ENCODE data around the gene CRYBG1. TPM values are rescaled to one million over a fixed set of nuclear protein-coding genes. Genes with fewer than 3 reads are reported as not detected.

Gene CRYBG1
- total and polyA plus RNA-seq, 10 of the 15 experiments (the other 5 are each of a cell fraction or from before 2014, with no cell fraction given), result 6.5 to 57.0 (median 25.2) TPM

DNA sequence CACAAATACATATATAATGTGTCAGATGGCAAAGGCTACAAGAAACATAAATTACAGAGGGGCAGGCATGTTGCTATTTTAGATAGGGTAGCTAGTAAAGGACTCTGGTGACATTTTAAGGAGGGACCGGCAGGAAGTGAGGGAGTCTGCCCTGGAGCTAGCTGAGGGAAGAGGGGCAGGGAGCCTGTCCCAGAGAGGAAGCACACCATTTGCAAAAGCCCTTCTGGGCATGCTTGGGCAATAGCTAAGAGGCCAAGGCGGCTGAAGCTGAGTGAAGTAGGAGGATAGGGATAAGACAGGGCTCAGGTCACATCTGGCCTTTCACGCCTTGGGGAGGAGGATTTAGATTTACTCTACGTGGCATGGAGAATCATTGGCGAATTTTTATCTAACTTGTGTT is 172.5 kb downstream of the CRYBG1 start:
- POLR2A ChIA-PET, result no interaction called here
- TF ChIP-seq NBN (IDR thresholded peaks at IDR 0.05) (no peak), POLR2AphosphoS5 (IDR thresholded peaks at IDR 0.05; ENCODE audit: low read length) (peak; percentile 54; the same call in 1 of the 2 replicates)
- H3K36me3 ChIP-seq (ENCODE audit: control insufficient read depth in 2 of 2, insufficient read depth in 2 of 2, low read length in 1 of 2), result peaks cover 0 to 33% of the 10 kb centered on the region in 2 experiments
- no peaks in the 10 kb centered on the region for H4K20me1 ChIP-seq (ENCODE audit: control insufficient read depth, insufficient read depth)
- no peak overlapping the region for H3K4me3 ChIP-seq
- H3K79me2 ChIP-seq (ENCODE audit: control insufficient read depth, insufficient read depth, low read length), result peaks cover 8% of the 10 kb centered on the region
- SMC1A ChIA-PET (ENCODE audit: uncharacterized antibody, unreplicated experiment), result interaction anchor here (0.7 to 2.6 kb wide), 5 partner anchors 11 to 27 kb away, joined by 4 to 17 read pairs (median 6); no protein-coding TSS in a partner anchor
- peaks cover 16% of the 10 kb centered on the region for H3K4me1 ChIP-seq (ENCODE audit: control insufficient read depth, insufficient read depth, low read length)
- RAD21 ChIA-PET (ENCODE audit: unreplicated experiment), result interaction anchor here (2.2 kb wide), 1 partner anchor 8 kb away, joined by 10 read pairs; no protein-coding TSS in a partner anchor
- in situ Hi-C loops (cut with MboI), result no loop called here
- no peak for ATAC-seq
- no peak for DNase-seq (ENCODE audit: low read depth, low spot score)
- H3K9me3 ChIP-seq (replicated peaks; ENCODE audit: control insufficient read depth, insufficient read depth, low read length), result no peaks in the 10 kb centered on the region
- CTCF ChIA-PET, result interaction anchor here (1.5 kb wide), 1 partner anchor 21 kb away, joined by 3 read pairs; no protein-coding TSS in a partner anchor
- H2AFZ ChIP-seq (ENCODE audit: control insufficient read depth, low read depth, low read length), result no peak overlapping the region
- H3K9ac ChIP-seq (ENCODE audit: control insufficient read depth, insufficient read depth, low read length), result no peak overlapping the region
- intact Hi-C loops (cut with micrococcal nuclease; ENCODE audit: unreplicated experiment), result no loop called here
- no peak overlapping the region for H3K27ac ChIP-seq (ENCODE audit: control insufficient read depth, insufficient read depth)
- H3K4me2 ChIP-seq (ENCODE audit: control insufficient read depth, insufficient read depth), result no peak overlapping the region; the same call in 1 of the 2 replicates
- no peaks in the 10 kb centered on the region for H3K27me3 ChIP-seq (replicated peaks in 1 of 2; ENCODE audit: control insufficient read depth in 2 of 2, insufficient read depth in 2 of 2, low read length in 1 of 2)
- WGBS (ENCODE audit: insufficient coverage, insufficient replicate concordance, low lambda C conversion rate, missing lambda C conversion rate), result 39% methylated on average over 5 of the region's 5 CpGs
- BruUV-seq (replicated peaks), result no TSS peak
- FAIRE-seq, result no peak

- H3K36me3 ChIP-seq (ENCODE audit: control insufficient read depth in 2 of 2, insufficient read depth in 2 of 2, low read length in 1 of 2), result peaks cover 0 to 36% of the 10 kb centered on the region in 2 experiments
- H3K27me3 ChIP-seq (replicated peaks in 1 of 2; ENCODE audit: control insufficient read depth in 2 of 2, insufficient read depth in 2 of 2, low read length in 1 of 2), result no peaks in the 10 kb centered on the region
- peak overlapping the region; percentile 38; the same call in 1 of the 2 replicates for H3K27ac ChIP-seq (ENCODE audit: control insufficient read depth, insufficient read depth)
- no peak overlapping the region for H3K9ac ChIP-seq (ENCODE audit: control insufficient read depth, insufficient read depth, low read length)
- ATAC-seq (peak; percentile 4; the same call in 2 of the 3 replicates), DNase-seq (ENCODE audit: low read depth, low spot score) (no peak), FAIRE-seq (no peak)
- peaks cover 5% of the 10 kb centered on the region for H3K79me2 ChIP-seq (ENCODE audit: control insufficient read depth, insufficient read depth, low read length)
- ChIA-PET SMC1A (ENCODE audit: uncharacterized antibody, unreplicated experiment) (interaction anchor here (1.0 to 2.6 kb wide), 9 partner anchors 9 to 68 kb away, joined by 3 to 17 read pairs (median 5); no protein-coding TSS in a partner anchor), RAD21 (ENCODE audit: unreplicated experiment) (interaction anchor here (0.7 to 2.2 kb wide), 9 partner anchors 9 to 963 kb away, joined by 3 to 10 read pairs (median 5); no protein-coding TSS in a partner anchor), POLR2A (interaction anchor here (0.6 to 1.5 kb wide), 4 partner anchors 9 to 17 kb away, joined by 3 to 7 read pairs (median 6); no protein-coding TSS in a partner anchor), CTCF (interaction anchor here (0.7 to 1.7 kb wide), 8 partner anchors 10 to 173 kb away, joined by 3 to 5 read pairs (median 4); no protein-coding TSS in a partner anchor)
- H3K4me3 ChIP-seq, result no peak overlapping the region
- in situ Hi-C loops (cut with MboI), result no loop called here
- BruUV-seq (replicated peaks), result no TSS peak
- peaks cover 16% of the 10 kb centered on the region for H3K4me1 ChIP-seq (ENCODE audit: control insufficient read depth, insufficient read depth, low read length)
- H3K4me2 ChIP-seq (ENCODE audit: control insufficient read depth, insufficient read depth), result no peak overlapping the region
- intact Hi-C loops (cut with micrococcal nuclease; ENCODE audit: unreplicated experiment), result no loop called here
- no peak overlapping the region for H2AFZ ChIP-seq (ENCODE audit: control insufficient read depth, low read depth, low read length)
- H4K20me1 ChIP-seq (ENCODE audit: control insufficient read depth, insufficient read depth), result no peaks in the 10 kb centered on the region
- H3K9me3 ChIP-seq (replicated peaks; ENCODE audit: control insufficient read depth, insufficient read depth, low read length), result no peaks in the 10 kb centered on the region
- WGBS (ENCODE audit: insufficient coverage, insufficient replicate concordance, low lambda C conversion rate, missing lambda C conversion rate), result 0% methylated on average over 1 of the region's 1 CpG
- TF ChIP-seq, protein P1, sequence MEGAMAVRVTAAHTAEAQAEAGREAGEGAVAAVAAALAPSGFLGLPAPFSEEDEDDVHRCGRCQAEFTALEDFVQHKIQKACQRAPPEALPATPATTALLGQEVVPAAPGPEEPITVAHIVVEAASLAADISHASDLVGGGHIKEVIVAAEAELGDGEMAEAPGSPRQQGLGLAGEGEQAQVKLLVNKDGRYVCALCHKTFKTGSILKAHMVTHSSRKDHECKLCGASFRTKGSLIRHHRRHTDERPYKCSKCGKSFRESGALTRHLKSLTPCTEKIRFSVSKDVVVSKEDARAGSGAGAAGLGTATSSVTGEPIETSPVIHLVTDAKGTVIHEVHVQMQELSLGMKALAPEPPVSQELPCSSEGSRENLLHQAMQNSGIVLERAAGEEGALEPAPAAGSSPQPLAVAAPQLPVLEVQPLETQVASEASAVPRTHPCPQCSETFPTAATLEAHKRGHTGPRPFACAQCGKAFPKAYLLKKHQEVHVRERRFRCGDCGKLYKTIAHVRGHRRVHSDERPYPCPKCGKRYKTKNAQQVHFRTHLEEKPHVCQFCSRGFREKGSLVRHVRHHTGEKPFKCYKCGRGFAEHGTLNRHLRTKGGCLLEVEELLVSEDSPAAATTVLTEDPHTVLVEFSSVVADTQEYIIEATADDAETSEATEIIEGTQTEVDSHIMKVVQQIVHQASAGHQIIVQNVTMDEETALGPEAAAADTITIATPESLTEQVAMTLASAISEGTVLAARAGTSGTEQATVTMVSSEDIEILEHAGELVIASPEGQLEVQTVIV (IDR thresholded peaks at IDR 0.05; ENCODE audit: borderline replicate concordance, partially characterized antibody), result no peak
- TF ChIP-seq HDGF (IDR thresholded peaks at IDR 0.05), result no peak
- no peak for TF ChIP-seq CBFB (IDR thresholded peaks at IDR 0.05; ENCODE audit: low read depth)
- TF ChIP-seq RFX5 (IDR thresholded peaks at IDR 0.05; ENCODE audit: low read depth, low read length), result no peak
- no peak for TF ChIP-seq NFXL1 (IDR thresholded peaks at IDR 0.05; ENCODE audit: borderline replicate concordance)
- TF ChIP-seq RAD21 (IDR thresholded peaks at IDR 0.05; ENCODE audit: insufficient read depth, low read depth, low read length), result no peak
- TF ChIP-seq ZSCAN29 (IDR thresholded peaks at IDR 0.05), result no peak
- TF ChIP-seq ZNF274 (IDR thresholded peaks at IDR 0.05; ENCODE audit: insufficient read depth, insufficient read length), result no peak
- TF ChIP-seq CHD1 (IDR thresholded peaks at IDR 0.05; ENCODE audit: low read depth, low read length), result no peak
- no peak for TF ChIP-seq FOS (IDR thresholded peaks at IDR 0.05; ENCODE audit: borderline replicate concordance, extremely low read depth, insufficient read length)
- TF ChIP-seq RELA (IDR thresholded peaks at IDR 0.05; ENCODE audit: borderline replicate concordance, partially characterized antibody), result no peak
- TF ChIP-seq MYC (IDR thresholded peaks at IDR 0.05; ENCODE audit: insufficient read depth, insufficient read length, insufficient replicate concordance, low read length, severe bottlenecking), result no peak
- TF ChIP-seq EP300 (IDR thresholded peaks at IDR 0.05; ENCODE audit: borderline replicate concordance in 1 of 2, control insufficient read depth in 1 of 2, low read depth in 2 of 2, low read length in 2 of 2), result no peak
- no peak for TF ChIP-seq SRF (IDR thresholded peaks at IDR 0.05; ENCODE audit: low read depth in 2 of 2, low read length in 2 of 2)
Measured at GRCh38 chr6:106534004-106534403, 173.5 kb downstream of the CRYBG1 start.
